ENCODE results near the gene LEPR.

The LEPR gene

DNA sequence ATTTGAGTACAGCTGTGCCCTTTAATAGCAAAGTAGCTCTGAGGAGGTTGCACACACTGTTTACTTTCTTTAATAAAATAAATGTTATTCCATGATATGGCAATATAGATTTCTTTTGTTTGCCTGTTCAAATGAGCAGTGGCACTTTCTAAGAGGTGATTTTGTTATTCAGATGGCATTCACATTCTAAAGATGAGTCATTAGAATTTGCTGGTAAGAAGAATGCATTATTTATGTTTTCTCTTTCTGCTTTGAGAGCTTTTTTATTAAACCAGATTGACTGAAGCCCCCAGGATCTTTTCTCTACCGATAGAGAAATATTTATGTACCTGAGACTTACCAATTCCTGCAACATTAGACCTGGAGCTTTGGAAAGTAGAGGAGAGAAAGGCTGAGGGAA is 11.2 kb upstream of the LEPR start:
- in situ Hi-C loops (cut with MboI; ENCODE audit: low pct_unique_long_range_greater_than_20kb, low sequenced_read_pairs) = no loop called here
- DNase-seq = no peak

GRCh38 chr1:65409816-65410326 is 10.6 kb upstream of the LEPR start:
- DNase-seq = no peak
- in situ Hi-C loops (cut with MboI; ENCODE audit: low pct_unique_long_range_greater_than_20kb, low sequenced_read_pairs) = no loop called here

- in situ Hi-C loops (cut with MboI; ENCODE audit: low pct_unique_long_range_greater_than_20kb, low sequenced_read_pairs) = no loop called here
- DNase-seq = no peak
Observed at GRCh38 chr1:65412256-65412983, 8.0 kb upstream of the LEPR start.

DNA sequence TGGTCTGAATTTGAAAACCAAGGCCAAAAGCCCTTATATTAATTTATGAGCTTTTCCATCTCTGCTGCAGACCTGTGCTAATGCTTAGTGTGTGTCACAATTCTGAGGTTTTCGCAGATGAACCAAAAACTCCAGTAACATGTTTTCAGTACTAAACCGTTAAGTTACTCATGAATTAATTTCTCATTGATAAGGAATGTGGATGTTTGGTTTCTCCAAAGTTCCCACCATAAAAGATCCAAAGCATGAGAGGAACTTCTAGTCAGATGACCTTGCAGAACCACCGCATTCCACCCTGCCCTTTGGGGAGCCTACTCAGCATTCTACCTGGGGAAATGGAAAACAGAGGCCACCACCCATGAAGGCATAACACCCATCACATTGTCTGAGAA is 7.5 kb upstream of the LEPR start:
- DNase-seq = no peak
- in situ Hi-C loops (cut with MboI; ENCODE audit: low pct_unique_long_range_greater_than_20kb, low sequenced_read_pairs) = no loop called here

GRCh38 chr1:65414538-65414937 is 5.9 kb upstream of the LEPR start:
- no peak for DNase-seq
- in situ Hi-C loops (cut with MboI; ENCODE audit: low pct_unique_long_range_greater_than_20kb, low sequenced_read_pairs) = no loop called here

GRCh38 chr1:65416767-65417166 is 3.7 kb upstream of the LEPR start:
- in situ Hi-C loops (cut with MboI; ENCODE audit: low pct_unique_long_range_greater_than_20kb, low sequenced_read_pairs) = no loop called here
- DNase-seq = no peak

- in situ Hi-C loops (cut with MboI; ENCODE audit: low pct_unique_long_range_greater_than_20kb, low sequenced_read_pairs) = no loop called here
- no peak for DNase-seq
Observed at GRCh38 chr1:65417729-65418128, 2.7 kb upstream of the LEPR start.

GRCh38 chr1:65418522-65419185 is 1.8 kb upstream of the LEPR start:
- DNase-seq = no peak
- in situ Hi-C loops (cut with MboI; ENCODE audit: low pct_unique_long_range_greater_than_20kb, low sequenced_read_pairs) = no loop called here

DNA sequence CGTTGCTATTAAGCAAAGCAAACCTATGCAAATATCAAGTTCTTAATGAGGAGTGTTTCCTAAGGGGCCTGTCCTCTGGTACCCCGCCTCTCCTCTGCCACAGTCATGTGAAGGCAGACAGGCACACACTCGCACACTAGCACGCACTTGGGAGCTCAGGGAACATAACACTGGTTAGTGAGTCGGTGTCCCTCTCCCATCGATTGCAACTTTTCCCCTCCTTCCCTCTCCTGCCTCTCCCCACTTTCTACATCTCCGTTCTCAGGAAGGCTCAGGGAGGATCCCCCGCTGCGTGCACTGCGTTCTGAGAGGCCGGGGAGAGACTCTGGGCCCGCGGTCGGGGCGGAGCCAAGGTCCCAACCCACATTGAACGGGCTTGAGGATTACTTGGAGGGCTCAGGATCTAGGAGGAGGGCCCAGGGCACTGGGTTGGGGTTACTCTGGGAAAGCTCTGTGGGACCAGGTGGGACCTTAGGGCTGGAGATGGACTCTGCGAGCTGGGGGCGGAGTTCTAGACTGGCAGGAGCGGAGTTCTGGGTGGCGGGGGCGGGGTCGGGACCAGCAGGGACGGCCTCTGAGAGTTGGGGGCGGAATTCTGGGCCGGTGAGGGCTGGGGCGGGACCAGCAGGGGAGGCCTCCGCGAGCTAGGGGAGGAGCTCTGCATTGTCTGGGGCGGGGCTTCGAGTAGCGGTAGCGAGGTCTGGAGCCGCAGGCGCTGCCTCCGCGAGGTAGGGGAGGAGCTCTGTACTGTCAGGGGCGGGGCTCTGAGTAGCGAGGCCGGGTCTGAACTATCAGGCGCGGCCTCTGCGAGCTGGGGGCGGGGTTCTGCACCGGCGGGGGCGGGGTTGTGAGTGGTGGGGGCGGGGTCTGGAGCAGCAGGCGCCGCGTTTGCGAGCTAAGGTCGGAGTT is 533 bp upstream of the LEPR start:
- peak; percentile 95 for DNase-seq
- in situ Hi-C loops (cut with MboI; ENCODE audit: low pct_unique_long_range_greater_than_20kb, low sequenced_read_pairs) = no loop called here

DNA sequence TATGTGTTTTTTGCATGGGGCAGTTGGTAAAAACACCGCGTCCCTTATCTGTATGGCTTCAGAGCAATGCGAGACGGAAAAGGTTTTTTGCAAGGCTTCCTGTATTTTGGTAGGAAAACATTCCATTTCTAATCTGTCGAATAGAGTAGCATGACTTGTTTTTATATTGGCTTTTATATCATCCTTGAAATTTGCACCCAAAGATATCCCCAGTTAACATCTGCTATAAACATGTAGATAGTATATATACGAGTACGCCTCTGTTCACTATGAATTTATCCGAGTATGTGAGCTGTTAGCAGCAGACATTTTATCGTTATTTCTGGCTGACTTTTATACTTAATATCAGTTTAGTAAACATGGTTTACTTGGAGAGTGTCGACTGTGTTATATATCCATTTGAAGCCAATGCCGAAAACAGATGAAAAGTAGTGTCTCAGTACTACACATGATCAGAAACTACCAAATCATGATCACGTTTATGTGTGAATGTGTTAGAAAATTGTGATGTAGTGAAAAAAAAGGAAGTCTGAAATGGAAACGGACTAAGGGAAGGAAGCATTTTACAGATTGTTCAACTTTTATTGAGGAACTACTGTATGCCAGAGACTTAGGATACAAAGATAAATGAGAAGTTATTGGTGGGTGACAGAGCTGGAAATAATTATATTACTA is 1.0 kb downstream of the LEPR start:
- in situ Hi-C loops (cut with MboI; ENCODE audit: low pct_unique_long_range_greater_than_20kb, low sequenced_read_pairs) = no loop called here
- DNase-seq = peak; percentile 62

DNA sequence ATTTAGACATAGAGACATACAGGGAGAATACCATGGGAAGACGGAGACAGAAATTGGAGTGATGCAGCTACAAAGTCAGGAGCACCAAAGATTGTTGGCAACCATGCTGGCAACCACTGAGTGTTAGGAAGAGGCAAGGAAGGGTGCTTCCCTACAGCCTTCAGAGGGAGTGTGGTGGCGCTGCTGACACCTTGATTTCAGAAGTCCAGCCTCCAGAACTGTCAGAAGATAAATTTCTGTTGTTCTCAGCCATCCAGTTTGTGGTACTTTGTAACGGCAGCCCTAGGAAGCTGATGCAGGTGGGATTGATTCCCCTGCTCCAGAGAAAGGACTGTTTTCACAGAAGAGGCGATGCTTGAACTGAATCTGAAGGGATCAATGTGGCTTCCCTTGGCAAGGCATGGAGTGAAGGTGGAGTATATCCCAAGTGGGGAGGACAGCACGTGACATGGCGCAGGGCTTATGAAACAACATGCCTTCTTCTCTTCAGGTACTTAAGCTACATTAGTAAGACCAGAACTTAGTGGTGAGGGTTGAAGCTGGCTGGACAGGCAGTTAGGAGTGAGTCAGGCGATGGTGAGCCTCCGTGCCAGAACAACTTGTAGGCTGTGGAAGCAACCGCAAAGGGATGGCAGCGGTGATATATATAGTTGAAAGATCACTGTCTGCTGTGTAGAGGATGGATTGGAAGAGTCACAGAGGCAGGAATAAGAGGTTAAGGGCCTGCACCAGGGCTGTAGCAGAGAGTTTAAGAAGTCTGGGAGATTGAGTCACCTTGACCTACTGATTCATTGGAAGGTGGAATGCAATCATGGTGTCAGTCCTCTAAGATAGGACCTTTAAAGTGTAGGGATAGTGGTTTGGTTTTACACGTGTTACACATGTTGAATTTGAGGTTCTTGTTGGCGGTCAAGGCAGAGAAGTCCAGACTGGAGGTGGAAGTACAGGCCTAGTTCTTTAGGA is 2.1 kb downstream of the LEPR start:
- in situ Hi-C loops (cut with MboI; ENCODE audit: low pct_unique_long_range_greater_than_20kb, low sequenced_read_pairs) = no loop called here
- DNase-seq = no peak

DNA sequence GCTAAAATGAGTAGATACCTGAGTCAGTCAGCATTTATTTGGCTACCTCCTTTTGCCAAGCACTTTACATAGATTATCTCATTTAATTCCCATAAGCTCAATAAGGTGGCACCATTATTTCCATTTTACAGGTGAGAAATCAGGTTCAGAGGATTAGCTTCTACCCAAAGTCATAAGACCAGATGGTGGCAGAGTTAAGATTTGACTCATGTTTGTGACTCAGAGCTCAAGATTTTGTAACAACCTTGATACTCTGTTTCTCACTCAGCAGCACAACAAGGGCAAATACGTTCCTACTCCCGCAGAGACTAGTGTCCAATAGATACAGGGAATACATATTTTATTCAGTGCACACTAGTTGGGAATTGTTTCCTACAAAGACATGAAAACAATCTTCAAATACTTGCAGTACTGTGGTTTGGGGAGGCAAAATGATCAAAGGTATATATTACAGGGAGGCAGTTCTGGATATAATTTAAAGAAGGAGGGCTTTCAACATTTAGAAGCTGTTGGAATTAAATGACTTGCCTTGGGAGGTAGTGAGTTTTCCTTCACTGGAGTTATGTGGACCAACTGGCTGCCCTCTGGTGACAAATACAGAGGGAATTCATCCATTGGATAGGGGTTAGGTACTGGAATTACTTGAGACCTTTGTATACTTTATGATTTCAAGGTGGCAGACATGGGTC is 3.6 kb downstream of the LEPR start:
- in situ Hi-C loops (cut with MboI; ENCODE audit: low pct_unique_long_range_greater_than_20kb, low sequenced_read_pairs) = no loop called here
- no peak for DNase-seq

- DNase-seq = no peak
- in situ Hi-C loops (cut with MboI; ENCODE audit: low pct_unique_long_range_greater_than_20kb, low sequenced_read_pairs) = no loop called here
Observed at GRCh38 chr1:65424573-65424889, 4.1 kb downstream of the LEPR start.

DNA sequence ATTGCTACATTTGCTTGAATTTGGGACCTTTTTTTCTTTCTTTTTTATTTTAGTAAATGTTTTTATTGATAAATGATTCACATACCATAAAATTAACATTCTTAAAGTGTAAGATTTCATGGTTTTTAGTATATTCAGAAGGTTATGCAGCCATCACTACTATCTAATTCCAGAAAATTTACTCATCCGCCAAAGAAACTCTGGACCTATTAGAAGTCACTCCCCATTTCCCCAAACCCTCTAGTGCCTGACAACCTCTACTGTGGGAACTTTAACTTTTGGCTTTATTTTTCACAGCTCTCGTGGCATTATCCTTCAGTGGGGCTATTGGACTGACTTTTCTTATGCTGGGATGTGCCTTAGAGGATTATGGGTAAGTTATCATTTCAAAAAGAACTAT is 4.5 kb downstream of the LEPR start:
- in situ Hi-C loops (cut with MboI; ENCODE audit: low pct_unique_long_range_greater_than_20kb, low sequenced_read_pairs) = no loop called here
- DNase-seq = no peak

- no peak for DNase-seq
- in situ Hi-C loops (cut with MboI; ENCODE audit: low pct_unique_long_range_greater_than_20kb, low sequenced_read_pairs) = no loop called here
Observed at GRCh38 chr1:65425697-65426096, 5.2 kb downstream of the LEPR start.

DNA sequence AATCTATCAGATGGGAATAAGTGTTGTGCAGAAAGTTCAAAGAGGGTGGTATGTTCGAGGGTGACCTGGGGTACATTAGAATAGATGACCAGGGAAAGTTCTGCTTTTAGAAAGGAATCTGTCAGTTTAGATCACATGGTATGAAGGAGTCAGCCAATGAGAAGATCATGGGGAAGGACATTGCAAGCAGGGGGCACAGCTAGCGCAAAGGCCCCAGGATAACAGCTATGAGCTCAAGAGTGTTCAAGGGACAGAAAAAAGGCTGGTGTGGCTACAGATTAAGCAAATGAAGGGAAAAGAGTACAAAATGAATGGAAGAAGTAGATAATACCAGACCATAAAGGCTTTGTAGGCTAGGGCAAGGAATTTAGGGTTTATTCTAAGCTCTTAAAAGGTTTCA is 8.6 kb downstream of the LEPR start:
- in situ Hi-C loops (cut with MboI; ENCODE audit: low pct_unique_long_range_greater_than_20kb, low sequenced_read_pairs) = no loop called here
- DNase-seq = no peak

DNA sequence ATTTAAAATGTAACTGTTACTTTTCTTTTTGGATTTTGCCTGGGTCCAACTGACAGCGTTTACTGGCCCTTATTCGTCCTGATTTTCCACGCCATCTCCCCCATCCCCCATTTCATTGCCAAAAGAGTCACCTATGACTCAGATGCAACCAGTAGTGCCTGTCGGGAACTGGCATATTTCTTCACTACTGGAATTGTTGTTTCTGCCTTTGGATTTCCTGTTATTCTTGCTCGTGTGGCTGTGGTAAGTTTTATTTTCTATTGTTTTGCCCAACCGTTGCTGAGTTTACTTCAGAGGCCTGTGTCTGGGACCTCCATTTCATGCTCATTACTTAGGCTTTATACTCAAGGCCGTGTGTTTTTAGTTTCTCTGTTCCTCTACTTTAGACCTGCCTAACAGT is 9.3 kb downstream of the LEPR start:
- DNase-seq = no peak
- in situ Hi-C loops (cut with MboI; ENCODE audit: low pct_unique_long_range_greater_than_20kb, low sequenced_read_pairs) = no loop called here

GRCh38 chr1:65431111-65431705 is 10.7 kb downstream of the LEPR start:
- in situ Hi-C loops (cut with MboI; ENCODE audit: low pct_unique_long_range_greater_than_20kb, low sequenced_read_pairs) = no loop called here
- DNase-seq = peak; percentile 57

All from KBM-7 (cell line).